Activated CD4-positive, alpha-beta T cell treated with anti-CD3 and anti-CD28 coated beads, Interleukin-2, Interleukin-6, amounts not matched to agents 100 ng/mL and 50 ng/mL, durations not matched to agents 16 hours and 8 hours (primary cell): ENCODE data around the gene BEND3.
"Not testable (repeated sequence)": the region's sequence is repeated elsewhere in the genome, so short reads cannot be mapped to it uniquely, and the experiment has no call there.

ENCODE experiments used
- DNase-seq: peaks from one replicate; pipeline ENCODE4 v3.0.0-alpha.2; 2020

BEND3 gene

DNA sequence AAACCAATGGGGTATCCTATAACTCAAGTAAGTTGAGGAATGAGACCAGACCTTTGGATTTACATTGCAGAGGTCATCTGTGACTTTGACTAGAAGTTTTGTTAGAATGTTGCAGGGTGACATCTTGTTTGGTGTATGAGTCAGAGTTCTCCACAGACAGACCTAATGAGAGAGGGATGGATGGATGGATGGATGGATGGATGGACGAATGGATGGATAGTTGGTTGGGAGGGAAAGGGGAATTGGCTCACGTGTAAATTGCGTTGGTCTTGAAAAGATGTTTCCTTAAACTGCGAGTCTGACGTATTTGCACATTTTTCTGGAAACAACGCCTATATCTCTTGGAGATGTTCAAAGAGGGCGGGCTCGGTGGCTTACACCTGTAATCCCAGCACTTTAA, 88.3 kb downstream of the BEND3 start:
- DNase-seq = no peak

DNA sequence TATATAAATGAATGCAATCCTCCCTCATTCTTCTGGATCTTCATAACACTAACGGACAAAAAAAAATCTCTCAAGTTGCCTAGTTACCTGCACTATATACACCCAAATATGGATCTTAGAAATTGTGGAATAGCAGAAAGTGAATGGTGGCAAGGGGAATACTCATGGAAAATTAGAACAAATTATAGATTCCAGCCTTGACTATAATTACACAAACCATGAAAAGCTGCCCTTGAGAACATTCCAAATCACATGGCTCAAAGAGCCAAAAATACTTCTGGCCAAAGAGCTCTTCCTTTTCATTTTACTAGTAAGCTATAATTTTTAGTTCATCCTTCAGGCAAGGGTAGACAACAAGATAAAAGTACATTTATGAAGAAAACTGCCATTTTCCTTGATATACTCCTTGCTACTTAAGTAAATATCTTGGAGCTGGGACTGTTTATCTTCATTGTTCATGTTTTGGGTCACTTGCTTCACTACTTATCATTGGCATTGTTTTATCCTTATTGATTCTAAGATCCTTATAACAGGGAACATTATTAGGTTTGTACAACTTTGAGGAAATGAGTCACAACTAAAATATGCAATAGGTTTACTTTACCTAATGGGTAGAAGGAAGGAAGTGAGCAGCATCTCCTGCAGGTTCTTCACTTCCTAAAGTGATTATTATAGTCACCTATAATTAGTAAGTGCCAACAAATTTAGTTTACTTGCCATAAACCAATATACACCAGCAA, 93.7 kb downstream of the BEND3 start:
- DNase-seq = no peak

DNA sequence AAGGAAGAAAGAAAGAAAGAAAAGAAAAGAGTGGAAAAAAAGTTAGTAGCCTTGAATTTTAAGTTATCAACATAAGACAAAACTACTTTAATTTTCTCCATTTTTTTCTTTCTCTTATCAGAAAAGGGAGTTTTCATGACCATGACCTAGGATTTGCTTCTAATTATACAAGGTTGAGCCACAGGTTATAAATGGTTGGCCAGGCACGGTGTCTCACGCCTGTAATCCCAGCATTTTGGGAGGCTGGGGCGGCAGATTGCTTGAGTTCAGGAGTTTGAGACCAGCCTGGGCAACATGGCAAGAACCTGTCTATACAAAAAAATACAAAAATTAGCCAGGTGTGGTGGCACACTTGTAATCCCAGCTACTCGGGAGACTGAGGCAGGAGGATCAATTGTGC, 95.1 kb downstream of the BEND3 start:
- DNase-seq = no peak

DNA sequence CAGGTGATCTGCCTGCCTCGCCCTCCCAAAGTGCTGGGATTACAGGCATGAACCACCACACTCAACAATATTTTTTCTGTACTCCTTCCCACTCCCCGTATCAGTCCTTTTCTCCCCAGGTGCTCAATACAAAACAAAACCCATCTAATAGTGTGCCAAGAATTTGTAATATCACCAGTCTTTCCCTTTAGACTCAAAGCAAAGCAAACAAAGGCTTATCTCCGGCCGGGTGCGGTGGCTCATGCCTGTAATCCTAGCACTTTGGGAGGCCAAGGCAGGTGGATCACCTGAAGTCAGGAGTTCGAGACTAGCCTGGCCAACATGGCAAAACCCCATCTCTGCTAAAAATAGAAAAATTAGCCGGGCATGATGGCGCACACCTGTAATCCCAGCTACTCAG, 95.7 kb downstream of the BEND3 start:
- not testable (repeated sequence) for DNase-seq

DNA sequence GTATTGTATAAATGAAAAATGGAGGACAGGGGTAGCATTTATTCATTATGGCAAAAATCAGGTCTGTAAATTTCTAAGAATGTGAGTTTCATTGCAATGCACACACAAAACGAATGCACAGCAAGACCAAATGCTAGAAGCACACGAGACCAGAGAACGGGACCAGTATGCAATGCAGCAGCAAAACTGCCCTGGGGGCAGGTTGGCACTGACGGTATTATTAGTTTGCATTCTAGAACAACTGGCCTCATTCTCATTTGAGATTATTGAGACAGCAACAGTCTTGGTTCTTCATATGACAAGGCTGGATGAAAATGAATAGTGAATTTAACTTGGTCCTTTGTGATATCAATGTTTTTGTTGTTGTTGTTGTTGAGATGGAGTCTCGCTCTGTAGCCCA, 96.3 kb downstream of the BEND3 start:
- no peak for DNase-seq
